Upper lobe of left lung (tissue), 6 donors: ENCODE measurements around the gene TMEM164. TPM values are rescaled to one million over a fixed set of nuclear protein-coding genes. Genes with fewer than 3 reads are reported as not detected.

Source experiments
- ATAC-seq, 2 donors: fragments of 200-7000 bp; cut with Tn5 transposase; one replicate each; pipeline ENCODE4 v1.9.1; 2022; ENCODE audit warnings: mild to moderate bottlenecking in 2 of 2, moderate library complexity in 2 of 2; ENCODE audit not compliant: low FRiP score in 2 of 2
- DNase-seq, 2 donors: peaks; one replicate each; pipeline ENCODE4 v3.0.0-alpha.2; 2019 to 2020
- H3K27ac ChIP-seq, 4 donors: fragments of 200-600 bp; sonication (generic); one replicate each; pipeline ENCODE4 v1.5.1; 2016 to 2019
- H3K27me3 ChIP-seq, 4 donors: fragments of 200-600 bp; sonication (generic); one replicate each; pipeline ENCODE4 v1.5.1; 2017 to 2019
- H3K36me3 ChIP-seq, 4 donors: fragments of 200-600 bp; sonication (generic); one replicate each; pipeline ENCODE4 v1.5.1; 2016 to 2019
- H3K4me1 ChIP-seq, 4 donors: fragments of 200-600 bp; sonication (generic); one replicate each; pipeline ENCODE4 v1.5.1; 2018 to 2019
- H3K4me3 ChIP-seq, 4 donors: fragments of 200-600 bp; sonication (generic); one replicate each; pipeline ENCODE4 v1.5.1; 2017 to 2019; ENCODE audit warnings: mild to moderate bottlenecking in 2 of 4, moderate library complexity in 1 of 4
- H3K9me3 ChIP-seq, 4 donors: fragments of 200-600 bp; sonication (generic); one replicate each; pipeline ENCODE4 v1.5.1; 2018 to 2019
- EP300 ChIP-seq, 4 donors: sonication (generic); formaldehyde crosslinking; IDR thresholded peaks; one replicate each; pipeline ENCODE4 v1.5.1; 2017; ENCODE audit warnings: antibody characterized with exemption in 4 of 4, control low read depth in 2 of 4
- POLR2A ChIP-seq, 4 donors: fragments of 450-650 bp; IDR thresholded peaks; one replicate each; pipeline ENCODE4 v1.5.1; 2016 to 2017; ENCODE audit warnings: antibody characterized with exemption in 4 of 4, mild to moderate bottlenecking in 2 of 4
- POLR2AphosphoS5 ChIP-seq, 2 donors: sonication (generic); formaldehyde crosslinking; IDR thresholded peaks; one replicate each; pipeline ENCODE4 v1.5.1; 2017; ENCODE audit warnings: antibody characterized with exemption in 2 of 2
- WGBS, 2 donors: methylation state at CpG; one replicate each; pipeline ENCODE4 v1.1.5; 2017 to 2018; 5-methylcytosine and 5-hydroxymethylcytosine counted together
- total RNA-seq, 6 donors: library from RNA; depleted of rRNA in 4 of 6; stranded (reverse); fragments of >200 nt in 4 of 6; gene quantifications; one replicate each; pipeline versions ENCODE4 v1.1.0 to v1.2.1, GENCODE V29; 2016 to 2021
- TF ChIP-seq, protein P1 (sequence below), 6 experiments: fragments of 450-650 bp in 4 of 6; fragments of 200-600 bp in 2 of 6; sonication (generic) in 2 of 6; IDR thresholded peaks; one replicate each; pipeline ENCODE4 v1.5.1; 2016 to 2019; ENCODE audit warnings: antibody characterized with exemption in 6 of 6
- donor health status: DM: no; HTN: no; CAD: no; lungs with moderate emphysema.
- donor health status: DM: no; HTN: yes; CAD: no; lungs with severe emphysema.

TMEM164 gene
- total RNA-seq, 6 donors from 2014 or later: 41.8 to 115 (median 61.8) TPM

DNA sequence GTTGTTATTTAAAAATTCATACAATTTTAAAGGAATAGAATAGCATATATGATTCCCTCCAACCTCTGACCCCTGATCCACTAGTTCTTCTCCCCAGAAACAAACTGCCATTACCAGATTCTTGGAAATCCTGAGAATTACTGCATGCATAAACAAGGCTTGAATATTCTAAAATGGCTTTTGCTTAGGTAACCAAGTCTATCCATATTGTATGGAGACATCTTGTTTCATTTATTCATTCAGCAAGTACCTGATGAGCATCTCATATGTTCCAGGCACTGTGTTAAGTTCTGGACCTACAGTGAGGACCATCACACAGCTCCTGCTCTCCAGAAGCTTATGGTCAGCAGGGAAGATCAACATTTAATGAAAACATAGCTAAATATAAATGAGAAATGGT lies 49.4 kb downstream of the TMEM164 start:
- TF ChIP-seq EP300 (IDR thresholded peaks at IDR 0.05): no peak
- TF ChIP-seq POLR2A (IDR thresholded peaks at IDR 0.05): no peak
- no peak for TF ChIP-seq POLR2AphosphoS5 (IDR thresholded peaks at IDR 0.05)
- TF ChIP-seq, protein P1, sequence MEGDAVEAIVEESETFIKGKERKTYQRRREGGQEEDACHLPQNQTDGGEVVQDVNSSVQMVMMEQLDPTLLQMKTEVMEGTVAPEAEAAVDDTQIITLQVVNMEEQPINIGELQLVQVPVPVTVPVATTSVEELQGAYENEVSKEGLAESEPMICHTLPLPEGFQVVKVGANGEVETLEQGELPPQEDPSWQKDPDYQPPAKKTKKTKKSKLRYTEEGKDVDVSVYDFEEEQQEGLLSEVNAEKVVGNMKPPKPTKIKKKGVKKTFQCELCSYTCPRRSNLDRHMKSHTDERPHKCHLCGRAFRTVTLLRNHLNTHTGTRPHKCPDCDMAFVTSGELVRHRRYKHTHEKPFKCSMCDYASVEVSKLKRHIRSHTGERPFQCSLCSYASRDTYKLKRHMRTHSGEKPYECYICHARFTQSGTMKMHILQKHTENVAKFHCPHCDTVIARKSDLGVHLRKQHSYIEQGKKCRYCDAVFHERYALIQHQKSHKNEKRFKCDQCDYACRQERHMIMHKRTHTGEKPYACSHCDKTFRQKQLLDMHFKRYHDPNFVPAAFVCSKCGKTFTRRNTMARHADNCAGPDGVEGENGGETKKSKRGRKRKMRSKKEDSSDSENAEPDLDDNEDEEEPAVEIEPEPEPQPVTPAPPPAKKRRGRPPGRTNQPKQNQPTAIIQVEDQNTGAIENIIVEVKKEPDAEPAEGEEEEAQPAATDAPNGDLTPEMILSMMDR (IDR thresholded peaks at IDR 0.05): no peak
- Histone ChIP-seq H3K27ac (no peak overlapping the region), H3K4me1 (no peaks in the 10 kb centered on the region), H3K27me3 (no peaks in the 10 kb centered on the region), H3K36me3 (peaks cover 0 to 3% (median 0%) of the 10 kb centered on the region in 4 donors), H3K4me3 (no peak overlapping the region), H3K9me3 (no peaks in the 10 kb centered on the region)
- no peak for ATAC-seq
- DNase-seq: no peak

DNA sequence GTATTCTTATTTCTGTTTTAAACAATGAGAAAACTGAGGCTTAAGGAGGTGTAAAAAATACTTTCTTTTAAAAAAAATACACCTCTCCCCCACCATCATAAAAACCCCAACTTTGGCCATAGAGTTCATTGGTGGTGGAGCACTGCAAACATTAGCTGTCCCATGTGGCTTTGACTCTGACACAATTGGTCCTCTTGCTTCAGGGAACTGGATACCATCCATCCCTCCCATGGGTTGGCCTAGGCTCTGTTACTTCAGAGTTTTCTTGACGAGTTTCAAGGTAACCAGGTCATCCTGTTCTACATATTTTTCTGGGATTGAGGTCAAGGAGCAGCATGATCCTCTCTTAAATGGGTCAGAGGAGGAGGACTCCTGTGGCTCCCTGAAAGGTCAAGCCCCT lies 50.5 kb downstream of the TMEM164 start:
- 60 to 100% methylated on average over 1 of the region's 1 CpG for WGBS, 2 donors
- Histone ChIP-seq H3K27ac (no peak overlapping the region), H3K27me3 (no peaks in the 10 kb centered on the region), H3K4me3 (no peak overlapping the region), H3K36me3 (peaks cover 0 to 3% (median 0%) of the 10 kb centered on the region in 4 donors), H3K4me1 (no peaks in the 10 kb centered on the region), H3K9me3 (no peaks in the 10 kb centered on the region)
- DNase-seq: no peak
- TF ChIP-seq POLR2A (IDR thresholded peaks at IDR 0.05) (no peak), EP300 (IDR thresholded peaks at IDR 0.05) (no peak), POLR2AphosphoS5 (IDR thresholded peaks at IDR 0.05) (no peak)
- TF ChIP-seq, protein P1 (IDR thresholded peaks at IDR 0.05): no peak
- no peak for ATAC-seq

- Histone ChIP-seq H3K9me3 (no peaks in the 10 kb centered on the region), H3K4me1 (no peaks in the 10 kb centered on the region), H3K27me3 (no peaks in the 10 kb centered on the region), H3K4me3 (no peak overlapping the region), H3K36me3 (peaks cover 0 to 3% (median 0%) of the 10 kb centered on the region in 4 donors), H3K27ac (no peak overlapping the region)
- TF ChIP-seq POLR2A (IDR thresholded peaks at IDR 0.05) (no peak), POLR2AphosphoS5 (IDR thresholded peaks at IDR 0.05) (no peak), EP300 (IDR thresholded peaks at IDR 0.05) (no peak)
- TF ChIP-seq, protein P1 (IDR thresholded peaks at IDR 0.05): no peak
- ATAC-seq (no peak), DNase-seq (no peak)
- 88 to 94% methylated on average over 4 of the region's 4 CpGs for WGBS, 2 donors
Measured at GRCh38 chrX:110055616-110056015, 52.7 kb downstream of the TMEM164 start.

DNA sequence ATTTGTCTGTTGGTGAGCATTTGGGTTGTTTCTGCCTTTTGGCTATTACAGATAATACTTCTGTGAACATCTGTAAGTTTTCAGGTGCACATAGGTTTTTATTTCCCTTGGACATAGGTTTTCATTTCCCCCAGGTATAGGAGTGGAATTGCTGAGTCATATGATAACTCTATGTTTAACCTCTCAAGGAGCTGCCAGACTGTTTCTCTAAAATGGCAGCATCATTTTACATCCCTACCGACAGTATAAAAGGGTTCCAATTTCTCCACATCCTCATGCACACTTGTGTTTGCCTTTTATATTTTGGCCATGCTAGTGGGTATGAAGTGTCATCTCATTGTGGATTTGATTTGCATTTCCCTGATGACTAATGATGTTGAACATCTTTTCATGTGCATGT lies 53.5 kb downstream of the TMEM164 start:
- DNase-seq: no peak
- ATAC-seq: no peak
- Histone ChIP-seq H3K9me3 (no peaks in the 10 kb centered on the region), H3K4me3 (no peak overlapping the region), H3K4me1 (no peaks in the 10 kb centered on the region), H3K27ac (no peak overlapping the region), H3K27me3 (no peaks in the 10 kb centered on the region), H3K36me3 (peaks cover 0 to 3% (median 0%) of the 10 kb centered on the region in 4 donors)
- 57 to 67% methylated on average over 1 of the region's 1 CpG for WGBS, 2 donors
- TF ChIP-seq EP300 (IDR thresholded peaks at IDR 0.05): no peak
- TF ChIP-seq, protein P1 (IDR thresholded peaks at IDR 0.05): no peak
- no peak for TF ChIP-seq POLR2AphosphoS5 (IDR thresholded peaks at IDR 0.05)
- TF ChIP-seq POLR2A (IDR thresholded peaks at IDR 0.05): no peak

DNA sequence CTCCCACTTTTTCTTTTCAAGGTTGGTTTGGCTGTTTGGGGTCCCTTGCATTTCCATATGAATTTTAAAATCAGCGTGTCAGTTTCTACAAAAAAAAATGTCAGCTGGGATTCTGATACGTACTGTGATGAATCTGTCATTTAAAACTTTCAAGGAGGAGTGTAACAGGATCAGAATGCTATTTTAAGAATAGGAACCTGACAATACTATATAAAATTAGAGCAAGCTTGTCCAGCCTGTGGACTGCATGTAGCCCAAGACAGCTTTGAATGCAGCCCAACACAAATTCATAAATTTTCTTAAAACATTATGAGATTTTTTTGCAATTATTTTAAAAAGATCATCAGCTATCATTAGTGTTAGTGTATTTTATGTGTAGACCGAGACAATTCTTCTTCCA lies 56.5 kb downstream of the TMEM164 start:
- Histone ChIP-seq H3K27ac (no peak overlapping the region), H3K4me3 (no peak overlapping the region), H3K4me1 (no peaks in the 10 kb centered on the region), H3K27me3 (no peaks in the 10 kb centered on the region), H3K9me3 (no peaks in the 10 kb centered on the region), H3K36me3 (no peaks in the 10 kb centered on the region)
- DNase-seq: no peak
- WGBS, 2 donors: 83 to 93% methylated on average over 3 of the region's 3 CpGs
- TF ChIP-seq EP300 (IDR thresholded peaks at IDR 0.05) (no peak), POLR2A (IDR thresholded peaks at IDR 0.05) (no peak), POLR2AphosphoS5 (IDR thresholded peaks at IDR 0.05) (no peak)
- TF ChIP-seq, protein P1 (IDR thresholded peaks at IDR 0.05): no peak
- ATAC-seq: no peak
